WTC11 (cell line): ENCODE data around the gene SLC28A1.

ENCODE experiments used
- CREB1 ChIP-seq: sonication (generic); formaldehyde crosslinking; IDR thresholded peaks from 2 replicates; pipeline ENCODE4 v1.8.0; 2023; ENCODE audit warnings: mild to moderate bottlenecking, missing genetic modification reagents
- MAX ChIP-seq: sonication (generic); formaldehyde crosslinking; IDR thresholded peaks from 2 replicates; pipeline ENCODE4 v1.8.0; 2022; ENCODE audit warnings: mild to moderate bottlenecking, missing genetic modification reagents

DNA sequence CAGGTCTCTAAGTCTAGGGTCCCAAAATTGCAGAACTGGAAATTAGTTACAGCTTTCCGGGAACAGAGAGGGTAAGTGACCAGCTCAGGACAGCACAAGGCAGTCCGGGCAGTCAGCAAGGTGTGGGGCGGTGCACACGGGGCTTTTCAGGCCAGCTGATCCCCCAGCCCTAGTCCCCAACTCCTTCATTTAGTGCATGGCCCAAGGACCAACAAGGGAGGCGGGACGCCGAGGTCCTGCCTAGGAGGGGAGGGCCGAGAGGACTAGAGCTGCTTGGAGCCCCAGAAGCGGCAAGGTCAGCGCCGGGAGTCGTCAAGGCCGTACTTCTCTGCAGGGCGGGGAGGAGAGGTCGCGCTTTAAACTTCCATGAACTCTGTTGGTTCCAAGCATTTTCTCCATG lies 95.2 kb downstream of the SLC28A1 start:
- TF ChIP-seq MAX (CRISPR knock-in tag), result no peak
- no peak for TF ChIP-seq CREB1 (CRISPR knock-in tag)
